Jurkat, Clone E6-1 (cell line): Measurements from ENCODE around the gene SLC46A2.

Experiments
- DNase-seq: peaks from one replicate; pipeline ENCODE4 v3.0.0-alpha.2; 2011; ENCODE audit warnings: low read depth, low spot score
- H3K4me3 ChIP-seq: 2 replicates; pipeline ENCODE4 v1.5.1; 2011; ENCODE audit warnings: mild to moderate bottlenecking, low read length, control low read depth, moderate library complexity

SLC46A2 gene

DNA sequence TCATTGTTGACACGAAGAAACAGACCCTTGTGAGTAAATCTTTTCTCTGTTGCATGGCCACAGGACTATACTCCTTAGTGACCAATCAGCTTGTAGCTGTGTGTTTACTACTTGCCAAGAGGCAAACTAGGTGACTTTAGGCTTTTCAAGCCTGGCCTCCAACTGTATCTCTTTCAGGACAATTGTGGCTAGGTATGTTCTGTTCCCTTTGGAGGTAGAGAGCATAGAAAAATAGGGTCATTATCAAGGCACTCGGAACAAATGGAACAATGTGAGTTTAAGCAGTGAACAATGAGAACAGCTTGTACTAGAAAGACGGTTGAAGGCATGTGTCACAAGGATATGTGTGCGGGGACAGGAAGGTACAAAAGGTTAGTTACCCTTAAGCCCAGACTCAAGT lies 48.1 kb downstream of the SLC46A2 start:
- H3K4me3 ChIP-seq: no peak overlapping the region
- no peak for DNase-seq

DNA sequence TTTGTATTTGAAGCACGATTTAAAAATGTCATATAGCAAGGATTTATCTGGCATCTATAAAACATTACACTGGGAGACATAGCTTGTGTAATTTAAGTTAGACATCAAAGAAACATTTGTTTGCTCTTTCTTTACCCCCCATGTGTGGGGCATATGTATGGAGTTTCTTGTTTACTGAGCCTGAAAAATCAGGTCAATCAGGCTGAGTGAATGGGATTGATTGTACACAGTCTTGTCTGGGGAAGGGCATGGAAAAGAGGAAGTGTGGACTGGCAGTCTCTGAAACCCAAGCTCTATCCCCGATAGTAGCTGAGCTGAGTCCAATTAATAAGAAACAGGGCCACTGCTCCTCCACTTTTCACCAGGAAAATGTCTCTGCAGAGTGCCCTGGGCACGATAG lies 49.4 kb downstream of the SLC46A2 start:
- H3K4me3 ChIP-seq: no peak overlapping the region

DNA sequence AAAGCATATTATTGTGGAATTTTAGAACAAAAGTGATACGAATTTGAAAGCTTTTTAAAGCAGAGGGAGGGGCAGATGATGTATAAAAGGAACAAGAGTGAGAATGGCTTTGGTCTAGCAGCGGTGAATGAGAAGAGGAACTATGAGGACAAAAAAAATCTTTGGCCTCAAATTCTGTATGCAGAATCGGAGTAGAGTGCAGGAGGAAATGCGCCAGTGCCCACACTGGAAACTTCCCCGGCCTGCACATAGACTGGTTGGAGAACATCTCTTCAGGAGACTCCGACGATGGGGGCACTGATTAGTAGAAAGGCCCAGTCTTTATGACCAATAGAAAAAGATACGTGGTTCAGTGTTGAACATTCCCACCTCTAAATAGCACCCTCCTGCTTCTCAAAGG lies 51.3 kb downstream of the SLC46A2 start:
- no peak overlapping the region for H3K4me3 ChIP-seq
- DNase-seq: no peak

More for the DNA sequence above, 49.4 kb downstream of the SLC46A2 start:
- no peak for DNase-seq

DNA sequence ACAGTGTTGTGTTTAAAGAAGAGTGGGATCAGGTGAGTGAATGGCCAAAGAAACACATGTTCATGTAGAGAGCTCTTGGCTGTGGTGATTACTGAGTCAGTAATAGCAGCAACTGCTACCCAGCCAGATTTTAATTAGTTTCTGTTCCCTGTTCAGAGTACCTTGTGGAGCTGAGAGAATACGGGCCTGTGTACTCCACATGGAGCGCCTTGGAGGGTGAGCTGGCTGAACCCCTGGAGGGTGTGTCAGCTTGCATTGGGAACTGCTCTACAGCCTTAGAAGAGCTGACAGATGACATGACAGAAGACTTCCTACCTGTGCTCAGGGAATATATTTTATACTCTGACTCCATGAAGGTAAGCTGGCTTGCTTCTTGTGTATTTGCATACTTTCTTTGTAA lies 52.3 kb downstream of the SLC46A2 start:
- no peak overlapping the region for H3K4me3 ChIP-seq
- DNase-seq: no peak

DNA sequence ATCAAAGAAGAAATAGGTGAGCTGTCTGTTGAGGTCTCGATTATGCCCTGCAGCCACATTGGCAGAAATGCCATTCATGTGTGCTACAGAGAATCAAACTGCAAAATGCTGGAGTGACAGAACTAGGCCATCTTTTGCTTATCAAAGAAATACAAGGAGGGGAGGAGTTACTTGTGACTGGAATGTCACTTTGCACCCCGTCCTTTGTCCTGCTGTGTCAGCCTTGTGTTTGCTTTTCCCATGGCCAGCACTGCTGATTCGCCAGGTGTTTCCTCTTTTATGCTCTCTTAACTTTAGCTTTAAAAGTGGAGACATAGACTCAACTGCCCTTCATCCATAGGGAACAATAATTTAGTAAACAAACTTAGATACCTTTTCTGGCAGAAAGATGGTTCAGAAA lies 54.3 kb downstream of the SLC46A2 start:
- H3K4me3 ChIP-seq: no peak overlapping the region

DNA sequence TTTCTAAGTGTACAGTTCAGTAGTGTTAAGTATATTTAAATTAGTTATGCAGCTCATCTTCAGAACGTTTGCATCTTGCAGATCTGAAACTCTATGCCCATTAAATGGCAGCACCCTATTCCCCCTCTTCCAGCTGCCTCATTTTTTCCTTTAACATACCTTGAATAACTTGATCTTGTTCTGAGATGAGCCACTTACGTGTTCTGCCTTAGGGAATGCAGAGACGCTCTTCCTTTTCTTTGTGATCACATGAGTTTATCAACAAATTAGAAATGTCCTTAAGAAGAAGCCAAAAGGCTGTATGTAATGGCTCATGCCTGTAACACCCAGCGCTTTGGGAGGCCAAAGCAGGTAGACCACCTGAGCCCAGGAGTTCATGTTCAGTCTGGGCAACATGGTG lies 57.6 kb downstream of the SLC46A2 start:
- no peak overlapping the region for H3K4me3 ChIP-seq
- DNase-seq: no peak

More for the DNA sequence above, 54.3 kb downstream of the SLC46A2 start:
- DNase-seq: no peak

DNA sequence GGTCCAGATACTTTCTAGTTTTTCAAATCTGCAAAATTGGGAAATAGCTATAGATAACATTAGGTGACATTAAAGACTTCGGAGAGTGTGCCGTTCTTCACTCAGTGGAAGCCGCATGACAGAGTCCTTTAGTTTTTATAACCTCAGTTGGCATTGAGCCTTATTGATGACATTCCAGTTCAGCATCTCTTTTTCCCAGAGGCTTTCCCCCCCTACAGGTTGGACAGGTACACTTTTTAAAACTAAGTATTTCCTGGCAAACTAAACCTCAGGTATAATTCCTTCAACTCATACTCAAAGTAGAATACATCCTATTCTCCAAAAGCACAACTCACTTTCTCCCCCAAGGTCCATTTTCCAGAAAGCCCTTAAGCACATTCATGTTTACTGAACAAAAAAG lies 58.7 kb downstream of the SLC46A2 start:
- DNase-seq: no peak
- H3K4me3 ChIP-seq: no peak overlapping the region

DNA sequence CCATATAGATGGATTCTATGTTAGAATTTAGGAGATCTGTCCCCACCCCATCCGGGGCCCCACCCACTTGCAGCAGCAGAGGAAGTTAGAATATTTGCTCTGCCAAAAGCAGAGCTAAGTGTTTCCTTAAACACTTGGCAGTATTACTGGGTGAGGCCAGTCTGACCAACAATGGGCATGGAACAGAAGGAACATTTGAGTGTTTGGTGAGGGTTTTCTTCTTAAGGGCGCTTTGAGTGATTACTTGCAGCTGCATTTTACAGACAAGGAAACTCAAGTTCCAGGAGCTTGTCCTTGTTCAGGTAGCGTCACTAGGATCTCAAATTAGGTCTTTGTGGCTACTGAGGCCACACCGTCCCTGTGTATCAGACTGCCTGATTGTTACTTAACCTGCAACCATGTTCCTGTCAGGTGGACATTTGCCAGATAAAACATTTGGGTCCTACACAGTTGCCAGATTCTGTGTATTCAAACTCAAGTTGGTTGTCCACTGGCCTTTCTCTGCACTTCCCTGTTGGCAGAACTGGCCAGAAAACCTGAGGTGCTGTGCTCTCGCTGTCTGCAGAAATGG lies 59.3 kb downstream of the SLC46A2 start:
- DNase-seq: no peak
- no peak overlapping the region for H3K4me3 ChIP-seq
